DOHH2 (cell line): ENCODE data around the gene CYSRT1.
"Not testable (repeated sequence)": the region's sequence is repeated elsewhere in the genome, so short reads cannot be mapped to it uniquely, and the experiment has no call there.

ENCODE experiments used
- H3F3A ChIP-seq: fragments of 200-600 bp; sonication (generic), shearing (Covaris generic); 2 replicates; pipeline ENCODE4 v1.6.0; 2016; ENCODE audit warnings: antibody characterized with exemption, mild to moderate bottlenecking; ENCODE audit not compliant: control insufficient read depth, insufficient read depth
- H3K27ac ChIP-seq: fragments of 200-600 bp; sonication (generic); 2 replicates; pipeline ENCODE4 v1.5.1; 2014; ENCODE audit warnings: low read depth, mild to moderate bottlenecking, low read length, moderate library complexity
- H3K27me3 ChIP-seq: fragments of 200-600 bp; sonication (generic); 2 replicates; pipeline ENCODE4 v1.6.1; 2014; ENCODE audit warnings: mild to moderate bottlenecking, low read length, mixed read lengths; ENCODE audit not compliant: control insufficient read depth
- H3K36me3 ChIP-seq: fragments of 200-600 bp; sonication (generic); 2 replicates; pipeline ENCODE4 v1.6.1; 2014; ENCODE audit warnings: mild to moderate bottlenecking, low read length, moderate library complexity, mixed read lengths; ENCODE audit not compliant: control insufficient read depth
- H3K4me1 ChIP-seq: fragments of 200-600 bp; sonication (generic); 2 replicates; pipeline ENCODE4 v1.6.1; 2014; ENCODE audit warnings: mild to moderate bottlenecking, low read length, mixed read lengths; ENCODE audit not compliant: control insufficient read depth
- H3K4me2 ChIP-seq: fragments of 200-600 bp; sonication (generic); 2 replicates; pipeline ENCODE4 v1.6.0; 2014; ENCODE audit warnings: mild to moderate bottlenecking, low read length, moderate library complexity
- H3K4me3 ChIP-seq: fragments of 200-600 bp; sonication (generic); 2 replicates; pipeline ENCODE4 v1.5.1; 2014; ENCODE audit warnings: mild to moderate bottlenecking, low read length, mixed read lengths
- H3K79me2 ChIP-seq: fragments of 200-600 bp; sonication (generic); 2 replicates; pipeline ENCODE4 v1.6.1; 2014; ENCODE audit warnings: mild to moderate bottlenecking, low read length, mixed read lengths; ENCODE audit not compliant: control insufficient read depth
- H3K9me2 ChIP-seq: fragments of 200-600 bp; sonication (generic); replicated peaks from 2 replicates; pipeline ENCODE4 v1.6.1; 2014; ENCODE audit warnings: mild to moderate bottlenecking, low read length, mixed read lengths; ENCODE audit not compliant: control insufficient read depth
- H3K9me3 ChIP-seq: fragments of 200-600 bp; sonication (generic); 2 replicates; pipeline ENCODE4 v1.6.1; 2014; ENCODE audit warnings: antibody characterized with exemption, low read length, mixed read lengths; ENCODE audit not compliant: control insufficient read depth, insufficient read depth
- H4K20me1 ChIP-seq: fragments of 200-600 bp; sonication (generic); 2 replicates; pipeline ENCODE4 v1.6.0; 2014; ENCODE audit warnings: low read depth, mild to moderate bottlenecking, antibody characterized with exemption, low read length, moderate library complexity; ENCODE audit not compliant: control insufficient read depth, insufficient read depth
- EZH2phosphoT487 ChIP-seq: fragments of 200-600 bp; sonication (generic); IDR thresholded peaks from 2 replicates; pipeline ENCODE4 v1.6.1; 2017; ENCODE audit warnings: borderline replicate concordance, mild to moderate bottlenecking, antibody characterized with exemption, low read length, moderate library complexity, mixed read lengths
- TF ChIP-seq, protein P1 (sequence below): fragments of 200-600 bp; sonication (generic); IDR thresholded peaks from one replicate; pipeline ENCODE4 v1.5.1; 2014; ENCODE audit warnings: antibody characterized with exemption, mild to moderate bottlenecking, low read depth, low read length; ENCODE audit not compliant: poor library complexity, severe bottlenecking

CYSRT1 gene

DNA sequence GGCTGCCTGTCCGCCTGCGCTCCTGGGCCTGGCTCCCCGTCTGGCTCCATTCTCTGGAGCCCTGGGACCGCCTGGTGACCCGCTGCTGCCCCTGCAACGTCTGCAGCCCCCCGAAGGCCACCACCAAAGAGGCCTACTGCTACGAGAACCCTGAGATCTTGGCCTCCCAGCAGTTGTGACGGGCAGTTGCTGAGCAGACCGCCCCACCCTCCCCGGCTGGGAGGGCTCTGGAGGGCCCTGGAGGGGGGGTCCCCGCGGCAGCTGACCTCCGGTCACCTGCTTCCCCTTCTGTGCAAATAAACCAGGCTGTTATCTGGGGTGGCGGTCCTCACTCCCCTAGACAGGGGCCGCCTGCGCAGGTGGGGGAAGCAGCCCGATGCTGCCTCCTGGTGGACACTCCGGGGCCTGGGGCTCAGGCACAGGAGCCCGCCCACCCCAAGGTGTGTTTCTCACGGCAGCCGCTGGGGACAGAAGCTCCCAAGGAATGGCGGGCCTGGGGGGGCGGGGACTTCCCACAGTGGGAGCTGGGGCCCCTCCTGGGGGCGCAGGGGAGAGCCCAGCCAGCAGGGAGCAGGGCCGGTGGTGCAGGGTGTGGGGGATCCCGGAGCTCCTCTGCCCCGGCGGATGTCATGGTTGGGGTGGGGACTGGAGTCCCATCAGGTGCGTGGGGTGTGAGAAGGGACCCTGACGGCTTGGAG, 11.4 kb downstream of the CYSRT1 start:
- Histone ChIP-seq H4K20me1 (no peaks in the 10 kb centered on the region), H3K79me2 (peaks cover 35% of the 10 kb centered on the region), H3K27me3 (no peaks in the 10 kb centered on the region), H3K9me3 (no peaks in the 10 kb centered on the region), H3K27ac (peak overlapping the region; percentile 24; the same call in 1 of the 2 replicates), H3K9me2 (no peaks in the 10 kb centered on the region), H3K4me3 (peak overlapping the region; percentile 59), H3K4me2 (peak overlapping the region; percentile 66), H3K4me1 (peaks cover 52% of the 10 kb centered on the region), H3K36me3 (peaks cover 3% of the 10 kb centered on the region), H3F3A (no peaks in the 10 kb centered on the region)
- TF ChIP-seq EZH2phosphoT487: no peak
- TF ChIP-seq, protein P1, sequence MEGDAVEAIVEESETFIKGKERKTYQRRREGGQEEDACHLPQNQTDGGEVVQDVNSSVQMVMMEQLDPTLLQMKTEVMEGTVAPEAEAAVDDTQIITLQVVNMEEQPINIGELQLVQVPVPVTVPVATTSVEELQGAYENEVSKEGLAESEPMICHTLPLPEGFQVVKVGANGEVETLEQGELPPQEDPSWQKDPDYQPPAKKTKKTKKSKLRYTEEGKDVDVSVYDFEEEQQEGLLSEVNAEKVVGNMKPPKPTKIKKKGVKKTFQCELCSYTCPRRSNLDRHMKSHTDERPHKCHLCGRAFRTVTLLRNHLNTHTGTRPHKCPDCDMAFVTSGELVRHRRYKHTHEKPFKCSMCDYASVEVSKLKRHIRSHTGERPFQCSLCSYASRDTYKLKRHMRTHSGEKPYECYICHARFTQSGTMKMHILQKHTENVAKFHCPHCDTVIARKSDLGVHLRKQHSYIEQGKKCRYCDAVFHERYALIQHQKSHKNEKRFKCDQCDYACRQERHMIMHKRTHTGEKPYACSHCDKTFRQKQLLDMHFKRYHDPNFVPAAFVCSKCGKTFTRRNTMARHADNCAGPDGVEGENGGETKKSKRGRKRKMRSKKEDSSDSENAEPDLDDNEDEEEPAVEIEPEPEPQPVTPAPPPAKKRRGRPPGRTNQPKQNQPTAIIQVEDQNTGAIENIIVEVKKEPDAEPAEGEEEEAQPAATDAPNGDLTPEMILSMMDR: peak; percentile 100

DNA sequence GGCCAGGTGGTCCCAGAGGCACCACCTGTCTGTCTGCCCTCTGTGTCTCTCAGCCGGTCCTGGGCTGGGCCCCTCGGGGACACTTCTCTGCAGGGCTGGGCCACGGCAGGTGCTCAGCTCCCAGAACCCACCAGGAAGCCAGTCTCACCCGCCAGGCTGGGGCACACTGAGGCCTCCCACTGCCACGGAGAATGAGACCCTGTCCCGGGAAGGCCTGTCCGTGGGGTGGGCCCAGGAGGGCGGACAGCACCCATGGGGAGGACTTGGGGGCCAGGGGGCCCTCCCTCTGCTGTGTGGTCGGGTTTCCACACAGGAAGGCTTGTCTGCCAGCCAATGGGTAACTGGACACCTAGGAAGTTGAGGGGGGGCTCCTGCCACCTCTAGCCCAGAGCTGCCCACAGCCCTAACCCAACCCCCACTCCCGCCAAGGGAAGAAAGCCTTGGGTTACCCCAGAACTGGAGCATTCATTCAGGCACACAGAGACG, 12.0 kb downstream of the CYSRT1 start:
- H3K27me3 ChIP-seq: no peaks in the 10 kb centered on the region
- peaks cover 8% of the 10 kb centered on the region for H3K36me3 ChIP-seq
- H3K4me2 ChIP-seq: peak overlapping the region; percentile 66
- H3F3A ChIP-seq: peaks cover 2% of the 10 kb centered on the region
- no peaks in the 10 kb centered on the region for H3K9me2 ChIP-seq
- peaks cover 4% of the 10 kb centered on the region for H4K20me1 ChIP-seq
- TF ChIP-seq, protein P1: no peak
- TF ChIP-seq EZH2phosphoT487: no peak
- H3K79me2 ChIP-seq: peaks cover 41% of the 10 kb centered on the region
- H3K9me3 ChIP-seq: no peaks in the 10 kb centered on the region
- H3K4me1 ChIP-seq: peaks cover 53% of the 10 kb centered on the region
- peak overlapping the region; percentile 59 for H3K4me3 ChIP-seq
- peak overlapping the region; percentile 24; the same call in 1 of the 2 replicates for H3K27ac ChIP-seq

GRCh38 chr9:137237759-137238726, 13.1 kb downstream of the CYSRT1 start:
- Histone ChIP-seq H3K4me2 (peak overlapping the region; percentile 66), H3K4me3 (peak overlapping the region; percentile 27; the same call in 1 of the 2 replicates), H4K20me1 (peaks cover 14% of the 10 kb centered on the region), H3K27me3 (no peaks in the 10 kb centered on the region), H3K36me3 (peaks cover 19% of the 10 kb centered on the region), H3K79me2 (peaks cover 51% of the 10 kb centered on the region), H3K9me2 (no peaks in the 10 kb centered on the region), H3K27ac (no peak overlapping the region), H3K9me3 (no peaks in the 10 kb centered on the region), H3K4me1 (peaks cover 63% of the 10 kb centered on the region), H3F3A (peaks cover 9% of the 10 kb centered on the region)
- TF ChIP-seq, protein P1: no peak
- TF ChIP-seq EZH2phosphoT487: no peak

DNA sequence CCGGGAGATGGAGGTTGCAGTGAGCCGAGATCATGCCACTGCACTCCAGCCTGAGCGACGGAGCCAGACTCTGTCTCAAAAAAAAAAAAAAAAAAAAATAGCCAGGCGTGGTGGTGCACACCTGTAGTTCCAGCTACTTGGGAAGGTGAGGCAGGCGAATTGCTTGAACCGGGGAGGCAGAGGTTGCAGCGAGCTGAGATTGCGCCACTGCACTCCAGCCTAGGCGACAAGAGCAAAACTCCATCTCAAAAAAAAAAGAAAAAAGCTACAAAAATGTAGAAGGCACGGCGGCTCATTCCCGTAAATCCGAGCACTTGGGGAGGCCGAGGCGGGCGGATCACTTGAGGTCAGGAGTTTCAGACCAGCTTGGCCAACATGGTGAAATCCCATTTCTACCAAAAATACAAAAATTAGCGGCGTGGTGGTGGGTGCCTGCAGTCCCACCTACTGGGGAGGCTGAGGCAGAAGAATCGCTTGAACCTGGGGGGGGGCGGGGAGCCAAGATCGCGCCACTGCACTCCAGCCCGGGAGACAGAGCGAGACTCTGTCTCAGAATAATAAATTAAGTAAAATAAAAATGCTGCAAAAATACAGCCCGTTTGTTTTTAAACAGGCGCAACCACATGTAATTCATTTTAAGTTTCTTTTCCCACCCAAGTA, 14.7 kb downstream of the CYSRT1 start:
- peaks cover 29% of the 10 kb centered on the region for H3K36me3 ChIP-seq
- H3K4me2 ChIP-seq: peak overlapping the region; percentile 66
- H3K9me3 ChIP-seq, H3K9me2 ChIP-seq, H3F3A ChIP-seq, H3K27me3 ChIP-seq: not testable (repeated sequence)
- H3K79me2 ChIP-seq: peaks cover 52% of the 10 kb centered on the region
- H4K20me1 ChIP-seq: peaks cover 21% of the 10 kb centered on the region
- H3K27ac ChIP-seq: peak overlapping the region; percentile 85
- H3K4me3 ChIP-seq: peak overlapping the region; percentile 81
- peaks cover 69% of the 10 kb centered on the region for H3K4me1 ChIP-seq
